ENCODE results near the gene TRAF7. TPM values are rescaled to one million over a fixed set of nuclear protein-coding genes. Genes with fewer than 3 reads are reported as not detected.
A peak's percentile ranks its signal among the peaks of the same experiment; 100 is the strongest.

The TRAF7 gene
- total and polyA plus RNA-seq, 2 of the 8 experiments (the other 6 are each of a cell fraction or from before 2014, with no cell fraction given), result 96.8 to 148 TPM

- Histone ChIP-seq H3K36me3 (ENCODE audit: control insufficient read depth in 2 of 4, insufficient read depth in 4 of 4, low read length in 3 of 4) (peaks cover 5 to 29% (median 13%) of the 10 kb centered on the region in 4 experiments; a peak in 7 of 8 replicates), H3K9me3 (ENCODE audit: insufficient read depth in 2 of 2, low read depth in 1 of 2, low read length in 1 of 2) (no peaks in the 10 kb centered on the region), H4K5ac (ENCODE audit: insufficient read length, low read depth, low read length) (no peak overlapping the region), H2AK5ac (ENCODE audit: low read depth, low read length) (peak overlapping the region; percentile 70; the same call in 1 of the 2 replicates), H2BK12ac (ENCODE audit: low read depth, low read length) (peak overlapping the region; percentile 50; the same call in 1 of the 2 replicates), H3K27me3 (replicated peaks in 1 of 4; ENCODE audit: control insufficient read depth in 3 of 4, extremely low read depth in 1 of 4, insufficient read depth in 3 of 4, low read length in 3 of 4) (no peaks in the 10 kb centered on the region), H2AFZ (ENCODE audit: low read length) (no peak overlapping the region), H3K18ac (ENCODE audit: extremely low read depth, low read length) (no peak overlapping the region; the same call in 1 of the 2 replicates), H3K4ac (replicated peaks; ENCODE audit: insufficient read length, low read depth, low read length) (no peak overlapping the region), H2BK5ac (ENCODE audit: low read depth, low read length) (no peak overlapping the region), H3K4me1 (replicated peaks in 1 of 4; ENCODE audit: control insufficient read depth in 3 of 4, insufficient read depth in 4 of 4, low read length in 3 of 4) (peaks cover 0 to 38% (median 26%) of the 10 kb centered on the region in 4 experiments; a peak in 6 of 7 replicates), H3K23me2 (ENCODE audit: low read depth, low read length) (peaks cover 23% of the 10 kb centered on the region; the same call in 1 of the 2 replicates), H3K4me3 (ENCODE audit: extremely low read depth in 1 of 4, insufficient read depth in 2 of 4, low read depth in 3 of 4, low read length in 4 of 4) (peak overlapping the region; percentile 69 to 100 (median 95); a peak in 7 of 8 replicates), H3K56ac (replicated peaks; ENCODE audit: insufficient read length, low read depth, low read length) (peak overlapping the region; percentile 26), H3K4me2 (ENCODE audit: insufficient read depth in 1 of 2, low read depth in 2 of 2, low read length in 2 of 2) (peak overlapping the region; percentile 67 to 91), H4K91ac (replicated peaks; ENCODE audit: insufficient read length, low read length) (no peak overlapping the region), H3K23ac (ENCODE audit: insufficient read length) (no peak overlapping the region), H3K14ac (ENCODE audit: insufficient read length) (no peak overlapping the region), H3K9ac (replicated peaks in 1 of 4; ENCODE audit: extremely low read depth in 1 of 4, low read depth in 3 of 4, low read length in 3 of 4) (peak overlapping the region in 3 of 4 experiments; percentile 38 to 82 (median 42); a peak in 3 of 7 replicates), H4K8ac (ENCODE audit: extremely low read depth, insufficient read depth, low read length) (no peak overlapping the region), H4K20me1 (replicated peaks in 1 of 2; ENCODE audit: control insufficient read depth in 1 of 2, insufficient read depth in 2 of 2, low read length in 2 of 2) (peaks cover 35 to 62% of the 10 kb centered on the region in 2 experiments), H3K79me2 (ENCODE audit: control insufficient read depth in 1 of 2, insufficient read depth in 2 of 2, low read length in 2 of 2) (peaks cover 38 to 88% of the 10 kb centered on the region in 2 experiments), H2BK15ac (ENCODE audit: low read length) (no peak overlapping the region; the same call in 1 of the 2 replicates), H3K79me1 (ENCODE audit: low read depth, low read length) (peaks cover 22% of the 10 kb centered on the region), H3K27ac (ENCODE audit: low read depth, low read length) (peak overlapping the region; percentile 54; the same call in 1 of the 2 replicates), H2BK20ac (ENCODE audit: low read length) (no peak overlapping the region), H2BK120ac (replicated peaks; ENCODE audit: low read depth, low read length) (no peak overlapping the region)
- no peak for DNase-seq (ENCODE audit: low read depth in 1 of 2, low spot score in 2 of 2)
- CTCF ChIA-PET (ENCODE audit: partially characterized antibody), result interaction anchor here (0.6 to 3.1 kb wide), 3 partner anchors 16 to 1463 kb away, joined by 3 to 10 read pairs (median 5); no protein-coding TSS in a partner anchor
- POLR2A ChIA-PET (ENCODE audit: partially characterized antibody), result interaction anchor here (1.4 to 15.0 kb wide), 8 partner anchors 10 to 95 kb away, joined by 5 to 312 read pairs (median 15); partner anchors contain the start of genes BRICD5, DNASE1L2, ECI1 and MLST8
- TF ChIP-seq GTF2F1 (IDR thresholded peaks at IDR 0.05; ENCODE audit: borderline replicate concordance, low read depth, low read length), result no peak
- TF ChIP-seq POLR2AphosphoS5 (IDR thresholded peaks at IDR 0.05; ENCODE audit: low read depth, low read length), result 0 out of 2 replicates have a peak, but pooled peaks have one; percentile 34
- FAIRE-seq, result no peak
- WGBS, 2 experiments (ENCODE audit: extremely low coverage in 1 of 2, insufficient coverage in 1 of 2, insufficient read length in 1 of 2, insufficient replicate concordance in 2 of 2, low coverage in 1 of 2, low lambda C conversion rate in 2 of 2, missing lambda C conversion rate in 1 of 2), result 72% methylated on average over 5 of the region's 5 CpGs; no CpG with 5 or more reads in 1 of the 2 experiments
Observed at GRCh38 chr16:2156849-2157224, 1.3 kb downstream of the TRAF7 start.
